K562 (cell line): Measurements from ENCODE around the gene CACNA1S. TPM values are rescaled to one million over a fixed set of nuclear protein-coding genes. Genes with fewer than 3 reads are reported as not detected.

Experiments used
- CEBPB ChIP-seq: fragments of 450-650 bp; IDR thresholded peaks from 2 replicates; pipeline ENCODE4 v1.6.1; 2016; ENCODE audit warnings: missing genetic modification characterization, missing compliant biosample characterization
- HDAC8 ChIP-seq: fragments of 450-650 bp; IDR thresholded peaks from 2 replicates; pipeline ENCODE4 v1.6.1; 2016; ENCODE audit warnings: mild to moderate bottlenecking, missing genetic modification characterization, moderate library complexity, missing compliant biosample characterization
- HMBOX1 ChIP-seq: sonication (generic); IDR thresholded peaks from 2 replicates; pipeline ENCODE4 v1.6.1; 2016
- KDM4B ChIP-seq, 2 experiments: fragments of 450-650 bp in 1 of 2; sonication (generic) in 1 of 2; IDR thresholded peaks; 2 replicates each; pipeline ENCODE4 v1.6.1; 2016 to 2017; ENCODE audit warnings: borderline replicate concordance in 2 of 2, antibody characterized with exemption in 1 of 2, low read depth in 1 of 2, mild to moderate bottlenecking in 1 of 2
- SRSF1 ChIP-seq: fragments of 200-400 bp; formaldehyde crosslinking; IDR thresholded peaks from 2 replicates; pipeline ENCODE4 v1.6.1; 2017; ENCODE audit warnings: mild to moderate bottlenecking, low read depth, low read length, moderate library complexity
- TCFL5 ChIP-seq: fragments of 250-450 bp; sonication (Bioruptor Pico); conservative IDR thresholded peaks from 2 replicates; pipeline ENCODE4 v1.6.1; 2021; ENCODE audit warnings: mild to moderate bottlenecking, moderate library complexity, matching md5 sums
- THAP12 ChIP-seq: fragments of 250-450 bp; sonication (Bioruptor Pico); IDR thresholded peaks from 2 replicates; pipeline ENCODE4 v1.9.0; 2021; ENCODE audit warnings: mild to moderate bottlenecking, inconsistent platforms
- ZBTB1 ChIP-seq: sonication (generic); formaldehyde crosslinking; IDR thresholded peaks from 2 replicates; pipeline ENCODE4 v1.8.1; 2023; ENCODE audit warnings: missing genetic modification reagents, low read depth, mild to moderate bottlenecking, borderline replicate concordance
- ZBTB2 ChIP-seq: fragments of 450-650 bp; IDR thresholded peaks from 2 replicates; pipeline ENCODE4 v1.6.1; 2016; ENCODE audit warnings: antibody characterized with exemption
- ZBTB40 ChIP-seq, 2 experiments: fragments of 450-650 bp in 1 of 2; sonication (generic) in 1 of 2; formaldehyde crosslinking in 1 of 2; IDR thresholded peaks; 2 replicates each; pipeline versions ENCODE4 v1.7.1 to v1.9.0; 2016 to 2022; ENCODE audit warnings: inconsistent platforms in 1 of 2, mild to moderate bottlenecking in 1 of 2, missing genetic modification reagents in 1 of 2
- ZFP36 ChIP-seq: fragments of 150-350 bp; IDR thresholded peaks from 2 replicates; pipeline ENCODE4 v1.6.1; 2018; ENCODE audit warnings: low read length, low read depth; ENCODE audit not compliant: partially characterized antibody
- polyA plus RNA-seq, 8 experiments: library from polyadenylated mRNA; depleted of rRNA in 4 of 8; stranded (reverse) in 5 of 8; unstranded in 3 of 8; fragments of >200 nt; fragmentation: Nextera tagmentation in 2 of 8; fragmentation: Illumina TruSeq in 1 of 8; extraction: Ambion mirVana in 2 of 8; extraction: Trizol in 1 of 8; gene quantifications; 2 replicates each; pipeline versions ENCODE4 v1.2.1 to v1.2.3, GENCODE V29; 2011 to 2014; ENCODE audit warnings: inconsistent platforms in 1 of 8, missing spikeins in 1 of 8
- total RNA-seq, 7 experiments: library from RNA; depleted of rRNA in 6 of 7; stranded (reverse); fragments of >200 nt in 6 of 7; fragmentation: Illumina TruSeq in 2 of 7; extraction: Trizol in 2 of 7; gene quantifications; 2 replicates each; pipeline versions ENCODE4 v1.2.1 to v1.2.3, GENCODE V29; 2011 to 2021; ENCODE audit warnings: low replicate concordance in 1 of 7

CACNA1S gene
- total and polyA plus RNA-seq, 9 of the 15 experiments (the other 6 are each of a cell fraction or from before 2014, with no cell fraction given): not detected

GRCh38 chr1:201153474-201154388 is 41.5 kb upstream of the CACNA1S start (continued):
- peak; percentile 47; the same call in 1 of the 2 replicates for TF ChIP-seq ZBTB2
- no peak for TF ChIP-seq ZFP36
- no peak for TF ChIP-seq ZBTB40 (IDR thresholded peaks at IDR 0.05)
- no peak for TF ChIP-seq ZBTB40 (CRISPR knock-in tag; IDR thresholded peaks at IDR 0.05)
- no peak for TF ChIP-seq HDAC8 (tag)
- no peak for TF ChIP-seq HMBOX1
- 0 out of 2 replicates have a peak, but pooled peaks have one; percentile 37 for TF ChIP-seq SRSF1
- TF ChIP-seq THAP12: no peak
- no peak for TF ChIP-seq CEBPB
- no peak for TF ChIP-seq ZBTB1 (CRISPR knock-in tag)
- TF ChIP-seq TCFL5 (CRISPR knock-in tag): no peak
- TF ChIP-seq KDM4B (IDR thresholded peaks at IDR 0.05; ENCODE audit: borderline replicate concordance in 2 of 2, low read depth in 1 of 2): peak in 1 of 2 experiments; percentile 70; a peak in 1 of 4 replicates
